HepG2 (cell line): ENCODE results near the gene SERINC2. TPM values are rescaled to one million over a fixed set of nuclear protein-coding genes. Genes with fewer than 3 reads are reported as not detected.
A peak's percentile ranks its signal among the peaks of the same experiment; 100 is the strongest.

Experiments used
- CBX2 ChIP-seq, 2 experiments: fragments of 200-600 bp in 1 of 2; sonication (generic); formaldehyde crosslinking in 1 of 2; IDR thresholded peaks; 2 replicates each; pipeline versions ENCODE4 v1.7.0 to v1.8.1; 2018 to 2022; ENCODE audit warnings: low read depth in 2 of 2, low read length in 1 of 2, mild to moderate bottlenecking in 1 of 2, missing genetic modification reagents in 1 of 2
- DRAP1 ChIP-seq: IDR thresholded peaks from 2 replicates; pipeline ENCODE4 v1.6.1; 2016; ENCODE audit warnings: missing genetic modification reagents, missing compliant biosample characterization
- ERF ChIP-seq: IDR thresholded peaks from 2 replicates; pipeline ENCODE4 v1.6.1; 2018; ENCODE audit warnings: missing biosample characterization, missing genetic modification reagents
- GATAD2A ChIP-seq: IDR thresholded peaks from 2 replicates; pipeline ENCODE4 v1.6.1; 2016
- HIC2 ChIP-seq: sonication (generic); formaldehyde crosslinking; IDR thresholded peaks from 2 replicates; pipeline ENCODE4 v1.9.0; 2022; ENCODE audit warnings: low read depth, missing genetic modification reagents
- HNF4A ChIP-seq: sonication (generic); formaldehyde crosslinking; IDR thresholded peaks from 2 replicates; pipeline ENCODE4 v1.4.0; 2020; ENCODE audit warnings: missing genetic modification reagents
- KMT2A ChIP-seq: sonication (generic); formaldehyde crosslinking; IDR thresholded peaks from 2 replicates; pipeline ENCODE4 v1.4.0; 2020; ENCODE audit warnings: missing genetic modification reagents
- MYPOP ChIP-seq: sonication (generic); formaldehyde crosslinking; IDR thresholded peaks from 2 replicates; pipeline ENCODE4 v1.8.1; 2023; ENCODE audit warnings: mild to moderate bottlenecking, moderate library complexity, missing genetic modification reagents
- NFE2L2 ChIP-seq: fragments of 150-350 bp; IDR thresholded peaks from 2 replicates; pipeline ENCODE4 v1.6.1; 2014; ENCODE audit warnings: low read length
- NRL ChIP-seq: sonication (generic); formaldehyde crosslinking; IDR thresholded peaks from 2 replicates; pipeline ENCODE4 v1.5.0; 2020; ENCODE audit warnings: missing genetic modification reagents, mild to moderate bottlenecking, moderate library complexity, borderline replicate concordance
- RARA ChIP-seq: IDR thresholded peaks from 2 replicates; pipeline ENCODE4 v1.6.1; 2016; ENCODE audit warnings: missing genetic modification reagents, missing compliant biosample characterization
- SALL1 ChIP-seq: sonication (generic); formaldehyde crosslinking; IDR thresholded peaks from 2 replicates; pipeline ENCODE4 v1.8.0; 2022; ENCODE audit warnings: mild to moderate bottlenecking, missing genetic modification reagents
- TAF1 ChIP-seq: sonication (generic); formaldehyde crosslinking; IDR thresholded peaks from 2 replicates; pipeline ENCODE4 v1.4.0; 2020; ENCODE audit warnings: missing genetic modification reagents
- TCF7 ChIP-seq: sonication (generic); IDR thresholded peaks from 2 replicates; pipeline ENCODE4 v1.6.1; 2016; ENCODE audit warnings: antibody characterized with exemption, low read depth
- UBTF ChIP-seq: sonication (generic); formaldehyde crosslinking; IDR thresholded peaks from 2 replicates; pipeline ENCODE4 v1.4.0; 2020; ENCODE audit warnings: mild to moderate bottlenecking, missing genetic modification reagents
- ZNF253 ChIP-seq: sonication (generic); formaldehyde crosslinking; IDR thresholded peaks from 2 replicates; pipeline ENCODE4 v1.8.0; 2022; ENCODE audit warnings: mild to moderate bottlenecking, missing genetic modification reagents, borderline replicate concordance
- ZNF512B ChIP-seq: sonication (generic); formaldehyde crosslinking; IDR thresholded peaks from 2 replicates; pipeline ENCODE4 v1.5.1; 2020; ENCODE audit warnings: missing genetic modification reagents, mild to moderate bottlenecking, borderline replicate concordance
- ZNF572 ChIP-seq: sonication (generic); formaldehyde crosslinking; IDR thresholded peaks from 2 replicates; pipeline ENCODE4 v1.5.1; 2020; ENCODE audit warnings: mild to moderate bottlenecking, missing genetic modification reagents
- ZNF672 ChIP-seq: sonication (generic); formaldehyde crosslinking; IDR thresholded peaks from 2 replicates; pipeline ENCODE4 v1.8.1; 2022; ENCODE audit warnings: missing genetic modification reagents
- ZNF891 ChIP-seq: sonication (generic); formaldehyde crosslinking; IDR thresholded peaks from 2 replicates; pipeline ENCODE4 v1.5.0; 2020; ENCODE audit warnings: mild to moderate bottlenecking, missing genetic modification reagents
- ZSCAN25 ChIP-seq: sonication (generic); formaldehyde crosslinking; IDR thresholded peaks from 2 replicates; pipeline ENCODE4 v1.8.0; 2022; ENCODE audit warnings: mild to moderate bottlenecking, missing genetic modification reagents
- polyA plus RNA-seq, 8 experiments: library from polyadenylated mRNA; depleted of rRNA in 3 of 8; stranded (reverse) in 7 of 8; unstranded in 1 of 8; fragments of >200 nt; fragmentation: Illumina TruSeq in 4 of 8; extraction: Trizol in 4 of 8; gene quantifications; 2 replicates each; pipeline versions ENCODE4 v1.2.1 to v1.2.3, GENCODE V29; 2011 to 2016; ENCODE audit warnings: low read depth in 4 of 8, missing spikeins in 1 of 8, mixed read lengths in 1 of 8; ENCODE audit not compliant: insufficient read depth in 1 of 8
- total RNA-seq, 5 experiments: library from RNA; depleted of rRNA; stranded (reverse); fragments of >200 nt; fragmentation: Illumina TruSeq; extraction: Trizol; gene quantifications; 2 replicates each; pipeline ENCODE4 v1.2.3, GENCODE V29; 2016; ENCODE audit warnings: low read depth in 1 of 5

The SERINC2 gene
- total and polyA plus RNA-seq, 2 of the 13 experiments (the other 11 are each of a cell fraction or from before 2014, with no cell fraction given) = 4.8 to 126 TPM

GRCh38 chr1:31436596-31437432 lies 23.8 kb downstream of the SERINC2 start (continued):
- TF ChIP-seq RARA (CRISPR knock-in tag) = 0 out of 2 replicates have a peak, but pooled peaks have one; percentile 28
- peak; percentile 76 for TF ChIP-seq ZSCAN25 (CRISPR knock-in tag)
- peak; percentile 51; the same call in 1 of the 2 replicates for TF ChIP-seq ERF (CRISPR knock-in tag)
- TF ChIP-seq NRL (CRISPR knock-in tag) = 0 out of 2 replicates have a peak, but pooled peaks have one; percentile 46
- TF ChIP-seq GATAD2A = peak; percentile 27; the same call in 1 of the 2 replicates
- TF ChIP-seq HIC2 = peak; percentile 92; the same call in 1 of the 2 replicates
- TF ChIP-seq ZNF672 (CRISPR knock-in tag) = no peak
- no peak for TF ChIP-seq NFE2L2
- peak; percentile 66 for TF ChIP-seq SALL1
- 0 out of 2 replicates have a peak, but pooled peaks have one; percentile 9 for TF ChIP-seq TCF7
- peak; percentile 39; the same call in 1 of the 2 replicates for TF ChIP-seq UBTF
- no peak for TF ChIP-seq ZNF512B (CRISPR knock-in tag)
- peak; percentile 84 for TF ChIP-seq HNF4A (CRISPR knock-in tag)
- no peak for TF ChIP-seq ZNF572 (CRISPR knock-in tag)
- no peak for TF ChIP-seq DRAP1 (CRISPR knock-in tag)
- peak; percentile 32; the same call in 1 of the 2 replicates for TF ChIP-seq MYPOP (CRISPR knock-in tag)
- TF ChIP-seq TAF1 (CRISPR knock-in tag) = no peak
- no peak for TF ChIP-seq ZNF253 (CRISPR knock-in tag)
- no peak for TF ChIP-seq KMT2A
- no peak for TF ChIP-seq CBX2 (IDR thresholded peaks at IDR 0.05; ENCODE audit: low read depth, low read length)
- TF ChIP-seq CBX2 (CRISPR knock-in tag; IDR thresholded peaks at IDR 0.05; ENCODE audit: low read depth) = peak; percentile 34; the same call in 1 of the 2 replicates
- TF ChIP-seq ZNF891 (CRISPR knock-in tag) = 0 out of 2 replicates have a peak, but pooled peaks have one; percentile 51
